NCI-H2081 treated with DMSO at 0.1 percent for 48 hours (cell line): Measurements from ENCODE around the gene BDKRB2.
A peak's percentile ranks its signal among the peaks of the same experiment; 100 is the strongest.

Source experiments
- DNase-seq: peaks from one replicate; lab custom pipeline; 2025; lab: John Stamatoyannopoulos, UW

The BDKRB2 gene

GRCh38 chr14:96252999-96253539, 48.4 kb downstream of the BDKRB2 start:
- DNase-seq, result no peak

DNA sequence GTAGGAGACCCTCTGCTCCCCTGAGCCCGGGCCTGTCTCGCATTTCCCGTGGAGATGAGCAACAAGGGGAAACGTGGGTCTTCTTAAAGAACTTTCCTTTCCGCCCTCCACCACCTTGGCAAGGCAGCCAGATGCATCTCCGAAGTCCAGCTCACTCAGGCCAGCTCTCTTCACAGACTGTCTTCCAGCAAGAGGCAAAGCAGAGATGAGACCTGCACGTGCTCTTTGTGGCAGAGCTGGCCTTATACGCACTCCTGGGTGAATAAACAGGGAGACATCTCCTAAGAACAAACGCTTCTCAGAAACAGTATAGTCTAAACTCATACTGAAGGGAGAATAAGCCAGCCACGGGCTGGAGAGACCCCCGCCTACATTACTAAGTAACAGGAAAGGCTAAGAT, 50.0 kb downstream of the BDKRB2 start:
- no peak for DNase-seq

DNA sequence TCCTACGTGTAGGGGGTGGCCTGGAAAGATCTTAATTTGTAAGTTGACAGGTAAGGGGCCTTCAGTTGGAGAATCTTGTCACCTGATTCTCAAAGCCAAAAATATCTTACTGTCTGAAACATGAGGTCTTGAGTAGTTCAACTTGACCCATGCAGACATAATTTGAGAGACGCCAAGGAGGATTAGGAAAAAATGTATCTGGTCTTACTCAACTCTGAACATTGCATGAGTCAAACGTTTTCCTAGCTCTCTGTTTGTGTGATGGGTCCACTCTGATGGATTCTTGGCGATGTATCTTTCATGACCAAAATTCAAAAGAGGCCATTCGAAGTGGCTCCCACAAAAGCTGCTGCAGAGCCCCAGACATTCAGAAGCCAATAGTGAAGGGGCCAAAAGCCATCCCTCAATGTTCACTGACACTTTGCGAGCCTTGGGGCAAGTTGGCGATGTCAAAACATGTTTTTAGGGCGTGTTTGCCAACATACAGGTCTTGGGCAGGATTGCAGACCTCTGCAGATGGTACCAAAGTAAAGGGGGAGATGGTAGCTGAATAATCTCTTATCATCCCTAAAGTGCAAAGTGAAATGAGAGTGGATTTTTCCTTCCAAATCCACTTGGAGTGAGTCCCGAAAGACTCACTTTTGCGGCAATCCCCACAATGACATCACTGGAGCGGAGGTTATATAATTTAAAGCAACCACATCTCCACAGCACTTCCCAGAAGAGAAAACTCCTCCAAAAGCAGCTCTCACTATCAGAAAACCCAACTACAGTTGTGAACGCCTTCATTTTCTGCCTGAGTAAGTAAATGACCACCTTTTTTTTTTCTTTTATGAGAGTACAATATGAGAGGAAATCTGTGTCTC, 51.1 kb downstream of the BDKRB2 start, which contains the start of gene BDKRB1:
Gene BDKRB1, plus strand, starts transcription at position 710 of the 866 bp plus-strand sequence. CDS start 7,473 bp downstream, outside the sequence.
- DNase-seq, result no peak

GRCh38 chr14:96256407-96256806, 51.8 kb downstream of the BDKRB2 start:
- no peak for DNase-seq

- DNase-seq, result no peak
These were observed 52.4 kb downstream of the BDKRB2 start for GRCh38 chr14:96257056-96257455.

DNA sequence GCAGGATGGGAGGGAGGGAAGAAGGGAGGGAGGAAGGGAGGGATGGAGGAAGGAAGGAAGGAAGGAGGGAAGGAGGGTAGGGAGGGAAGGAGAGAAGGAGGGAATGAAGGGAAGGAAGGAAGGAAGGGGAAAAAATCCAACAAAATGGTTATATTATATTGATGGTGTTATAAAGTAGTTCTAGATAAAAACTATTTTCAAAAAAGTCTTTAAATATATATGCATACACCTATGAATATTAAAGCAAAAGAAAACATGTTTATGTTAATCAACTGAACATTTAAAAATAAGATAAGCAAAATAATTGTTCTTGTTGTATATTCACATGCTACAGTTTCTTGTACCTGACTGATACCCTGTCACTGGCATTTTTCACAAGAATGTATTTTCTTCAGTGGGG, 53.3 kb downstream of the BDKRB2 start:
- no peak for DNase-seq

- no peak for DNase-seq
These were observed 55.7 kb downstream of the BDKRB2 start for GRCh38 chr14:96260341-96260821.

GRCh38 chr14:96261053-96261452, 56.4 kb downstream of the BDKRB2 start:
- no peak for DNase-seq

DNA sequence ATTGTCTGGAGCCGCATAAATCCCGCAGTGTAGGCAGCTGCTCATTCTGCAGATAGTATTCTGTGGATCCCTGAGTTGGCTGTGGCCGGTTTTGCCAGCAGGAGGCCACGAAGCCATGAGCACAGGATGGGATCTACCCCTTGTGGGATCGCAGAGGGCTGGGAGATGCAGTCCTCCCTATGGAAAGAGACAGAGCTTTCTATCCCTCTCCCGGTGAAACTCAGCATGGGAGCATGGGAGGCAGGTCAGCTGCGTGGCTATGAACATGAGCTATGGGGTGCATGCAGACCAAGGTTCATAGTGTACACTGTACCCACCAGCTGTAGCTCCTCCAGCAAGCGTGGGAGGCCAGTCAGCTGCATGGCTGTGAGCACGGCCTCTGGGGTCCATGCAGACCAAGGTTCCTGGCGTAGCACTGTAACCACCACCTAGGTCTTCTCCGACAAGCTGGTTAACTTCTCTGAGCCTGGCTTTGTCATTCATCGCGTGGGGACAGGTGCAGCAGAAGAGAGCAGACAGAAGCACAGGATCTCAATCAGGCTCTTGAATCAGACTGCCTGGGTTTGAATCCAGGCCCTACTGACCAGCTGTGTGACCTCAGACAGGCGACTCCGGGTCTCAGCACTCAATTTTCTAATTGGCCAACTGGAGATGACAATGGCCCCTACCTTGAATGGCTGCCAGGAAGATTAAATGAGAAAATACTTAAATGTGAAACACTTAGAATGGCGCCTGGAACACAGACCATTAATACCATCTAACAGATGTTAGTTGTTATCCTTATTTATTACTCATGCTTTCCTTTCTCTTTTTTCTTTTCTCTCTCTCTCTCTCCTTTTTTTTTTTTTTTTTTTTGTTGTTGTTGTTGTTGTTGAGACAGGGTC, 57.4 kb downstream of the BDKRB2 start:
- DNase-seq, result no peak

- DNase-seq, result no peak
These were observed 58.9 kb downstream of the BDKRB2 start for GRCh38 chr14:96263347-96264199.

DNA sequence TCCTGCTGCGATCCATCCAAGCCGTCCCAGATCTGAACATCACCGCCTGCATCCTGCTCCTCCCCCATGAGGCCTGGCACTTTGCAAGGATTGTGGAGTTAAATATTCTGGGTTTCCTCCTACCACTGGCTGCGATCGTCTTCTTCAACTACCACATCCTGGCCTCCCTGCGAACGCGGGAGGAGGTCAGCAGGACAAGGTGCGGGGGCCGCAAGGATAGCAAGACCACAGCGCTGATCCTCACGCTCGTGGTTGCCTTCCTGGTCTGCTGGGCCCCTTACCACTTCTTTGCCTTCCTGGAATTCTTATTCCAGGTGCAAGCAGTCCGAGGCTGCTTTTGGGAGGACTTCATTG, 59.5 kb downstream of the BDKRB2 start:
- no peak for DNase-seq

- DNase-seq, result no peak
These were observed 60.2 kb downstream of the BDKRB2 start for GRCh38 chr14:96264853-96265252.

GRCh38 chr14:96265383-96266095, 60.9 kb downstream of the BDKRB2 start:
- peak; percentile 19 for DNase-seq

DNA sequence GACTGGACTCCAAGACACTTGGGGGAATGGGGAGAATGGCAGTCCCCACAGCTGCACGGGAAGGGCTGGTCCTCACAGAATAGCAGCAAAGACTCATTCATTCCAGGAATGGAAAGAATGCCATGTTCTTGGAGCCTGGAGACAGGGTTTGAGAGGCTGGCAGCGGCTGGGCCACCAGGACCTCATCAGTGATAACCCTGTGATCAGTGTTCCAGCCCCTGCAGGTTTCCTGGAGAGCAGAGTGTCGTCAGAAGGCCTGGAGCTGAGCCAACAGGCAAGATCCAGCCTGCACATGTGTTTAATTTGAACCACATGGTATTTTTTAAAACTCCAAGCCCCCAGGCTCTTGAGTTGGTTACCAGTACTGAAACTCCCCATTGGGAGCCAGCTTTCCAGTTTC, 62.7 kb downstream of the BDKRB2 start:
- DNase-seq, result no peak

GRCh38 chr14:96267916-96268315, 63.3 kb downstream of the BDKRB2 start:
- no peak for DNase-seq

DNA sequence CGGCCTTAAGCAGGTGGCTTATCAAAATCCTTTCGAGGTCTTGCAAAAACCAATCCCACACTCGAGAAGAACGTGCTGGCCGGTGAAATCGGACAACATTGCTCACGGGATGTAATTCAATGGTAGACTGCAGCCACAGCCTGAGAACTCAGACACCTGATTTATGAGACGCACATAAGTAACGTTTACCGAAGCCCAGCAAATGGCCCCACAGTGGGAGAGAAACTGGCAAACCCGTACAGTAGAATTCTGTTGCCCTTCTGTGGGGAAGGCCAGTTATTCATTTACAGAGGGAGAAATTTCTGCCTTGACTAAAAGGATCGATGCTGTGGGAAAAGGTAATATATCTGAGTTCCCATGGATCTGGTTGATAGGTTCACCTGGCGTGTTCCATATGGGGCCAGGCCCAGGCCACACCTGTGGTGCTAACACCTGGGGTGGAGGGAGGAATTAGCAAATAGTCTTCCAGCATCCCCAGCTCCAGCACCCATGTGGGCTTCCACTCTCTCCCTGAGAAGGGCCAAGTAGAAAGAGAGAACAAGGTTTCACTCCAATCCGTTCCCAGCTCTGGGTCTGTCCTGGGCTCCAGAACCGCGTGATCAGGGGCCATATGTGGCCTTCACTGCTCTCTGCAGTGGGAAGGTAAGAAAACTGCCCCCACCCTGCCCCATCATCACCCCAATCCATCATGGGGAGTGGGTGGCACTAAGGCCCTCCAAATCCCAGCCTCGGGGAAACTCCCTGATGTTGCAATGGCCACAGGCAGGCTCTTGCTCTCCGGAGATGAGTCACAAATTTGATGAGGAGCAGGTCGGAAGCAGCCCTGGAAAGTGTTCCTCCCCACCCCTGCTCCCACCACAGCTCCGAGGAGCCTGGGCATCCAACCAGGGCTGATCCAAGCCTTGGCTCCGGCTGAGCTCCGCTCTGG, 64.1 kb downstream of the BDKRB2 start:
- no peak for DNase-seq

DNA sequence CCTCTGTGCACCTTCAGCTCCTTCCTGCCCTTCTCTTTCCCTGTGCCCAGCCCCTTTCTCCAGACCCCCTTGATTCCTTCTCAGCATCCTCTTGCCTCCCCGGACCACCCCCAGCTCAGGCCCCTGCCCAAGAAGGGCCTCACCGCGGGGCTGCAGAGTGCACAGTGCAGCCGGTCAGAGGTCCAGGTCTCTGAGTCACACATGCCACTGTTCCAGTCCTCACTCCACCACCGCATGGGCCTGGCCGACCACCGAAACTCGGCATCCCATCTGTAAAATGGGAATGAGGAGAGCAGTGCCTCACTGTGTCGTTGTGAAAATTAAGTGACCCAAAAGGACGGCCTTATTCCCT, 64.7 kb downstream of the BDKRB2 start:
- DNase-seq, result no peak

DNA sequence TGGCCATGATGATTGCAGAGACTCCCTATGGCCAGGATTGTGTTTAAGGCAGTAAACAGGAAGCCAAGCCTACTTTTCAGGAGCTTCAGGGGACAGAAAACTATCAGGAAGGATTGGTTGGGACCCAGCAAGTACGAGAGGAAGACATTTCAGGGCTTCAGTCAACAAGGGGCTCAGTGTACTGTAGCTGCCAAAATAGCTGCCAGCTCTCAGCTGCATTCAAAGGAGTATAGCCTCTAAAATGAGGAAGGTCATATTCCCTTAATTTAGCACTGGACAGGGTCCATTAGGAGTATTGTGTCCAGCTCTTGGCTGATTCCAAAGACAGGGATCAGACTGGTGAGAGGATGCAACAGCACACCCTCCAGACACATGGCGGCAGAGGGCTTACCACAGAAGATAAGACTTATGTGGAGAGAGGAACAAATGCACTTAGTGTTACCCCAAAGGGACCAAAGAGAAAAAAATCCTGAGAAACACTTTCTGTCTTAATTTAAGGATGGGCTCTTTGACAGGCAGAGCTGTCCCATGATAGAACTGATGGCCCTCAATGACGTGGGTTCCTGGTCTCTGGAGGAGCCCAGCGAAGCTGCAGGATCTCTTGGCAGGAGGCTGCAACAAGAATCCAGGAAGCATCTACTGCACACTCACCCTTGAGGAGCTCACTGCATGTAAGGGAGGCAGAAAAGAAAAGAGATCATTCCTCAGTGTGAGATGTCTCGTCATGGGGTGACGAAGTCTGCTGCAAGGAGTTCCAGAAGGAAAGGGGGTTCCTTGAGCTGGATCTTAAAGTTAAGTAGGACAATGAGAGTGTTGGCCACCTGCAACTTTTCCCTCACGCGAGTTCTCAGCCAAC, 66.2 kb downstream of the BDKRB2 start:
- no peak for DNase-seq

DNA sequence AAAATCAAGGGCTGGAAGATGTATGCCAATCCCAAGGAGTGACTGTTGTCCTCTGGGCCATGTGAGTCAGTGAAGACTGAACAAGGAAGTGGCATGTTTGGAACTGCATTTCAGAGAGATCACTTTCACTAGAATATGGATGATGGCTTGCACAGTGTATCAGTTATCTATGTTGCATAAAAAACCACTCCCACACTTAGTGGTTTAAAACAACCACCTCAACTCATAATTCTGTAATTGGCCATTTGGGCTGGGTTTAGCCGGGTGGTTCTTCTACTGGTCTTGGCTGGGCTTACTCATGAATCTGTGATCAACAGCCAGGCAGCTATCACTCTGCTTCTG, 66.8 kb downstream of the BDKRB2 start:
- DNase-seq, result no peak
